Fibroblast of lung (primary cell): ENCODE results near the gene CITED2.

ENCODE experiments used
- CTCF ChIP-seq, 2 donors: IDR thresholded peaks in 1 of 2; conservative IDR thresholded peaks in 1 of 2; 1 replicate in 1 of 2; 2 replicates in 1 of 2; pipeline ENCODE4 v1.5.1; 2011 to 2012; ENCODE audit warnings: low read length in 2 of 2, control low read depth in 1 of 2, inconsistent platforms in 1 of 2, low read depth in 1 of 2, mild to moderate bottlenecking in 1 of 2
- EZH2 ChIP-seq: IDR thresholded peaks from 2 replicates; pipeline ENCODE4 v1.5.1; 2012; ENCODE audit warnings: low read length, control low read depth, mild to moderate bottlenecking; ENCODE audit errors: missing control alignments

GRCh38 chr6:139398658-139399057 lies 24.2 kb upstream of the CITED2 start:
- TF ChIP-seq CTCF (conservative IDR thresholded peaks at IDR 0.05 in 1 of 2, IDR thresholded peaks at IDR 0.05 in 1 of 2; ENCODE audit: low read depth in 1 of 2, low read length in 2 of 2) (no peak), EZH2 (no peak)
